ENCODE results near the gene CHST10.

Gene CHST10

GRCh38 chr2:100395532-100396350 lies 21.7 kb downstream of the CHST10 start:
- Histone ChIP-seq H3K4me1 (ENCODE audit: control insufficient read depth in 2 of 2, insufficient read depth in 2 of 2, low read length in 2 of 2) (no peaks in the 10 kb centered on the region), H3K9ac (ENCODE audit: low read depth in 1 of 2, low read length in 2 of 2) (no peak overlapping the region), H3K27me3 (ENCODE audit: control insufficient read depth in 2 of 2, insufficient read depth in 2 of 2, low read length in 2 of 2) (no peaks in the 10 kb centered on the region), H3K9me3 (ENCODE audit: control insufficient read depth in 2 of 2, low read length in 2 of 2) (no peaks in the 10 kb centered on the region), H3K4me3 (ENCODE audit: low read length in 2 of 2) (no peak overlapping the region), H3K36me3 (ENCODE audit: control insufficient read depth in 2 of 2, insufficient read depth in 2 of 2, low read length in 2 of 2) (no peaks in the 10 kb centered on the region), H3K27ac (ENCODE audit: low read depth in 2 of 2, low read length in 2 of 2) (no peak overlapping the region)

GRCh38 chr2:100394111-100394641 lies 23.3 kb downstream of the CHST10 start:
- H3K27ac ChIP-seq (ENCODE audit: low read depth in 2 of 2, low read length in 2 of 2) = no peak overlapping the region
- no peak overlapping the region for H3K4me3 ChIP-seq (ENCODE audit: low read length in 2 of 2)
- H3K36me3 ChIP-seq (ENCODE audit: control insufficient read depth in 2 of 2, insufficient read depth in 2 of 2, low read length in 2 of 2) = no peaks in the 10 kb centered on the region

GRCh38 chr2:100393362-100393761 lies 24.1 kb downstream of the CHST10 start:
- no peak overlapping the region for H3K9ac ChIP-seq (ENCODE audit: low read depth in 1 of 2, low read length in 2 of 2)
- H3K4me3 ChIP-seq (ENCODE audit: low read length in 2 of 2) = no peak overlapping the region
- H3K4me1 ChIP-seq (ENCODE audit: control insufficient read depth in 2 of 2, insufficient read depth in 2 of 2, low read length in 2 of 2) = no peaks in the 10 kb centered on the region
- H3K27ac ChIP-seq (ENCODE audit: low read depth in 2 of 2, low read length in 2 of 2) = no peak overlapping the region
- H3K9me3 ChIP-seq (ENCODE audit: control insufficient read depth in 2 of 2, low read length in 2 of 2) = no peaks in the 10 kb centered on the region
- no peaks in the 10 kb centered on the region for H3K36me3 ChIP-seq (ENCODE audit: control insufficient read depth in 2 of 2, insufficient read depth in 2 of 2, low read length in 2 of 2)
- H3K27me3 ChIP-seq (ENCODE audit: control insufficient read depth in 2 of 2, insufficient read depth in 2 of 2, low read length in 2 of 2) = no peaks in the 10 kb centered on the region

More at GRCh38 chr2:100394111-100394641, 23.3 kb downstream of the CHST10 start:
- Histone ChIP-seq H3K9me3 (ENCODE audit: control insufficient read depth in 2 of 2, low read length in 2 of 2) (no peaks in the 10 kb centered on the region), H3K9ac (ENCODE audit: low read depth in 1 of 2, low read length in 2 of 2) (no peak overlapping the region), H3K27me3 (ENCODE audit: control insufficient read depth in 2 of 2, insufficient read depth in 2 of 2, low read length in 2 of 2) (no peaks in the 10 kb centered on the region), H3K4me1 (ENCODE audit: control insufficient read depth in 2 of 2, insufficient read depth in 2 of 2, low read length in 2 of 2) (no peaks in the 10 kb centered on the region)

DNA sequence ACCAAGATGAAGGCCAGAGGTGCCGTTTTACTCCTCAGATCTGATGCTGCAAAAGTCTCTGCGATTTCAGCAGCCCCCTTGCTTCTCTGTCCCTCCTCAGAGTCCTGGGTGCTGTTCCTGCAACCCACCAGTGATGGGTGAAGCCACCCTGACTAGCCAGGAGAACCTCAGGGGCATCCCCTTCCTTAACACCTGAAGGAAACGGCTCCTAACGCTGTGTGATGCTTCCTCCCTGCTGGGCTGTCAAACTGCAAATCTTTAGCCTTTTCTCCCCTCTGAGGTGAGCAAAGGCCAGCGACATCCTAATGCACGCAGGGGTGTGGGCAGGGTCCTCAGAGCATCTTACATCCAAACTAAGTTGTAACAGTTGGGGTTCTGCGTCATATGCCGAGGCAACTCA lies 24.8 kb downstream of the CHST10 start:
- Histone ChIP-seq H3K9ac (ENCODE audit: low read depth in 1 of 2, low read length in 2 of 2) (no peak overlapping the region), H3K27me3 (ENCODE audit: control insufficient read depth in 2 of 2, insufficient read depth in 2 of 2, low read length in 2 of 2) (no peaks in the 10 kb centered on the region), H3K36me3 (ENCODE audit: control insufficient read depth in 2 of 2, insufficient read depth in 2 of 2, low read length in 2 of 2) (no peaks in the 10 kb centered on the region), H3K9me3 (ENCODE audit: control insufficient read depth in 2 of 2, low read length in 2 of 2) (no peaks in the 10 kb centered on the region), H3K4me1 (ENCODE audit: control insufficient read depth in 2 of 2, insufficient read depth in 2 of 2, low read length in 2 of 2) (no peaks in the 10 kb centered on the region), H3K4me3 (ENCODE audit: low read length in 2 of 2) (no peak overlapping the region), H3K27ac (ENCODE audit: low read depth in 2 of 2, low read length in 2 of 2) (no peak overlapping the region)

GRCh38 chr2:100391735-100392515 lies 25.5 kb downstream of the CHST10 start:
- H3K36me3 ChIP-seq (ENCODE audit: control insufficient read depth in 2 of 2, insufficient read depth in 2 of 2, low read length in 2 of 2) = no peaks in the 10 kb centered on the region

GRCh38 chr2:100390001-100390940 lies 27.2 kb downstream of the CHST10 start:
- Histone ChIP-seq H3K36me3 (ENCODE audit: control insufficient read depth in 2 of 2, insufficient read depth in 2 of 2, low read length in 2 of 2) (no peaks in the 10 kb centered on the region), H3K4me3 (ENCODE audit: low read length in 2 of 2) (no peak overlapping the region), H3K4me1 (ENCODE audit: control insufficient read depth in 2 of 2, insufficient read depth in 2 of 2, low read length in 2 of 2) (no peaks in the 10 kb centered on the region), H3K27ac (ENCODE audit: low read depth in 2 of 2, low read length in 2 of 2) (no peak overlapping the region), H3K9me3 (ENCODE audit: control insufficient read depth in 2 of 2, low read length in 2 of 2) (no peaks in the 10 kb centered on the region), H3K27me3 (ENCODE audit: control insufficient read depth in 2 of 2, insufficient read depth in 2 of 2, low read length in 2 of 2) (no peaks in the 10 kb centered on the region), H3K9ac (ENCODE audit: low read depth in 1 of 2, low read length in 2 of 2) (no peak overlapping the region)

More at GRCh38 chr2:100391735-100392515, 25.5 kb downstream of the CHST10 start:
- H3K4me1 ChIP-seq (ENCODE audit: control insufficient read depth in 2 of 2, insufficient read depth in 2 of 2, low read length in 2 of 2) = no peaks in the 10 kb centered on the region
- H3K27ac ChIP-seq (ENCODE audit: low read depth in 2 of 2, low read length in 2 of 2) = no peak overlapping the region
- no peak overlapping the region for H3K4me3 ChIP-seq (ENCODE audit: low read length in 2 of 2)
- no peaks in the 10 kb centered on the region for H3K27me3 ChIP-seq (ENCODE audit: control insufficient read depth in 2 of 2, insufficient read depth in 2 of 2, low read length in 2 of 2)
- H3K9ac ChIP-seq (ENCODE audit: low read depth in 1 of 2, low read length in 2 of 2) = no peak overlapping the region
- H3K9me3 ChIP-seq (ENCODE audit: control insufficient read depth in 2 of 2, low read length in 2 of 2) = no peaks in the 10 kb centered on the region

GRCh38 chr2:100388703-100389102 lies 28.8 kb downstream of the CHST10 start:
- H3K27ac ChIP-seq (ENCODE audit: low read depth in 2 of 2, low read length in 2 of 2) = no peak overlapping the region
- H3K9me3 ChIP-seq (ENCODE audit: control insufficient read depth in 2 of 2, low read length in 2 of 2) = no peaks in the 10 kb centered on the region
- H3K36me3 ChIP-seq (ENCODE audit: control insufficient read depth in 2 of 2, insufficient read depth in 2 of 2, low read length in 2 of 2) = no peaks in the 10 kb centered on the region
- no peaks in the 10 kb centered on the region for H3K27me3 ChIP-seq (ENCODE audit: control insufficient read depth in 2 of 2, insufficient read depth in 2 of 2, low read length in 2 of 2)
- no peak overlapping the region for H3K9ac ChIP-seq (ENCODE audit: low read depth in 1 of 2, low read length in 2 of 2)
- H3K4me3 ChIP-seq (ENCODE audit: low read length in 2 of 2) = no peak overlapping the region
- H3K4me1 ChIP-seq (ENCODE audit: control insufficient read depth in 2 of 2, insufficient read depth in 2 of 2, low read length in 2 of 2) = no peaks in the 10 kb centered on the region

DNA sequence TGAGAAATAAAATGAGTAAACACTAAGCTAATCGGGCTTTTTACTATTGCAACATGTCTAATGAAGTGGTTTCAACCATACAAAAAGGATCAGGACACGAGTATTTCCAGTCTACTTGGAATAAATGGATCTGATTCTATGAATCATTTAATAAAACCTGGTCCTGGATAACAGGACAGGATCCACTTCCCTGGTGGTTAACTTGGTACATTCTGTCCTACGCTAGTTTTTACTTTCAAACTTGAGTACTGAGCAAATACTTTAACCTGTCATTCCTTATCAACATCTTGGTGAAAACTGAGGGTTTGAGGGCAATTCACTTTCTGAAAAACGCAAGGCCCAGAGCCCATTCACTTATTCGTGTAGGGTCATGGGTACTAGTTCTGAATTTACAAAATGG lies 33.5 kb downstream of the CHST10 start:
- Histone ChIP-seq H3K36me3 (ENCODE audit: control insufficient read depth in 2 of 2, insufficient read depth in 2 of 2, low read length in 2 of 2) (no peaks in the 10 kb centered on the region), H3K4me1 (ENCODE audit: control insufficient read depth in 2 of 2, insufficient read depth in 2 of 2, low read length in 2 of 2) (no peaks in the 10 kb centered on the region), H3K9me3 (ENCODE audit: control insufficient read depth in 2 of 2, low read length in 2 of 2) (no peaks in the 10 kb centered on the region), H3K9ac (ENCODE audit: low read depth in 1 of 2, low read length in 2 of 2) (no peak overlapping the region), H3K27ac (ENCODE audit: low read depth in 2 of 2, low read length in 2 of 2) (no peak overlapping the region), H3K27me3 (ENCODE audit: control insufficient read depth in 2 of 2, insufficient read depth in 2 of 2, low read length in 2 of 2) (no peaks in the 10 kb centered on the region), H3K4me3 (ENCODE audit: low read length in 2 of 2) (no peak overlapping the region)

- Histone ChIP-seq H3K9ac (ENCODE audit: low read depth in 1 of 2, low read length in 2 of 2) (no peak overlapping the region), H3K36me3 (ENCODE audit: control insufficient read depth in 2 of 2, insufficient read depth in 2 of 2, low read length in 2 of 2) (no peaks in the 10 kb centered on the region), H3K27ac (ENCODE audit: low read depth in 2 of 2, low read length in 2 of 2) (no peak overlapping the region), H3K27me3 (ENCODE audit: control insufficient read depth in 2 of 2, insufficient read depth in 2 of 2, low read length in 2 of 2) (no peaks in the 10 kb centered on the region), H3K9me3 (ENCODE audit: control insufficient read depth in 2 of 2, low read length in 2 of 2) (no peaks in the 10 kb centered on the region), H3K4me1 (ENCODE audit: control insufficient read depth in 2 of 2, insufficient read depth in 2 of 2, low read length in 2 of 2) (no peaks in the 10 kb centered on the region), H3K4me3 (ENCODE audit: low read length in 2 of 2) (no peak overlapping the region)
Observed at GRCh38 chr2:100383306-100383705, 34.2 kb downstream of the CHST10 start.

All from mucosa of rectum (tissue), 2 donors.